ENCODE results near the gene ZNF500. TPM values are rescaled to one million over a fixed set of nuclear protein-coding genes. Genes with fewer than 3 reads are reported as not detected.
A peak's percentile ranks its signal among the peaks of the same experiment; 100 is the strongest.
"Not testable (repeated sequence)": the region's sequence is repeated elsewhere in the genome, so short reads cannot be mapped to it uniquely, and the experiment has no call there.

Gene ZNF500
- total RNA-seq, 1 donor from 2014 or later = 5.8 TPM

GRCh38 chr16:4745274-4745569 is 21.7 kb downstream of the ZNF500 start:
- TF ChIP-seq, protein P1, sequence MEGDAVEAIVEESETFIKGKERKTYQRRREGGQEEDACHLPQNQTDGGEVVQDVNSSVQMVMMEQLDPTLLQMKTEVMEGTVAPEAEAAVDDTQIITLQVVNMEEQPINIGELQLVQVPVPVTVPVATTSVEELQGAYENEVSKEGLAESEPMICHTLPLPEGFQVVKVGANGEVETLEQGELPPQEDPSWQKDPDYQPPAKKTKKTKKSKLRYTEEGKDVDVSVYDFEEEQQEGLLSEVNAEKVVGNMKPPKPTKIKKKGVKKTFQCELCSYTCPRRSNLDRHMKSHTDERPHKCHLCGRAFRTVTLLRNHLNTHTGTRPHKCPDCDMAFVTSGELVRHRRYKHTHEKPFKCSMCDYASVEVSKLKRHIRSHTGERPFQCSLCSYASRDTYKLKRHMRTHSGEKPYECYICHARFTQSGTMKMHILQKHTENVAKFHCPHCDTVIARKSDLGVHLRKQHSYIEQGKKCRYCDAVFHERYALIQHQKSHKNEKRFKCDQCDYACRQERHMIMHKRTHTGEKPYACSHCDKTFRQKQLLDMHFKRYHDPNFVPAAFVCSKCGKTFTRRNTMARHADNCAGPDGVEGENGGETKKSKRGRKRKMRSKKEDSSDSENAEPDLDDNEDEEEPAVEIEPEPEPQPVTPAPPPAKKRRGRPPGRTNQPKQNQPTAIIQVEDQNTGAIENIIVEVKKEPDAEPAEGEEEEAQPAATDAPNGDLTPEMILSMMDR (IDR thresholded peaks at IDR 0.05; ENCODE audit: insufficient read depth, low read length, severe bottlenecking) = no peak
- no peak for FAIRE-seq
- no peak for DNase-seq (ENCODE audit: low read depth)
- Histone ChIP-seq H3K4me3 (ENCODE audit: low read depth, low read length) (no peak overlapping the region), H3K36me3 (ENCODE audit: control insufficient read depth, insufficient read depth, low read length) (no peaks in the 10 kb centered on the region), H3K27me3 (ENCODE audit: control insufficient read depth, insufficient read depth, low read length) (no peaks in the 10 kb centered on the region)

DNA sequence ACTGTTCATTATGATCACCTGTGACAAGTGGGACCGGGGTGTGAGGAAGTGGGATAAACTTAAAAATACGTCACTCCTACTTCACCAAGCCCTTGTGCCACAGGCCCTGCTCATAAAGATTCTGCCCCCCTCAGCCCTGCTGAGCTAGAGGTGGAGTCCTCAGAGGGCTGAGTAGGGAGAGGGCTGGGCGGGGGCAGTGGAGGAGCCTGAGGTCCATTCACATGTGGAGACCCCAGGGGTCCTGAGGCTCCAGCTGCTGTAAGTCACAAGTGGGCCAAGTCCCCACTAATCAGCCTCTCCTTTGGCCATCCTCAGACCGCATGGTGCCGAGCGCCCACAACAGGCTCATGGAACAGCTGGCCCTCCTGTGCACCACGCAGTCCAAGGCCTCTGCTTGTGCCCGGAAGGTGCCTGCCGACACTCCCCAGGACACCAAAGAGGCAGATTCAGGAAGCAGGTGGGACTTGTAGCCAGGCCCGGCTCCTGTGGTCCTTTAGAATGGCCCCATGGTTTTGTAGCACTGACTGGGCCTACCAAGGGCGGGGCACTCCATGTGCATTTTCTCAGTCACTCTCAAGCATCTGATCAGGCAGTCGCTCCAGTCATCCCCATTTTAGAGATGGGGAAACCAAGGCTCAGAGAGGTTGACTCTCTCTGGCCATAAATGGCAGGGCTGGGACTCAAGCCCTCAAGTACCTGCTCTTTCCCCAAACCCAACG is 22.2 kb downstream of the ZNF500 start:
- no peak for FAIRE-seq

DNA sequence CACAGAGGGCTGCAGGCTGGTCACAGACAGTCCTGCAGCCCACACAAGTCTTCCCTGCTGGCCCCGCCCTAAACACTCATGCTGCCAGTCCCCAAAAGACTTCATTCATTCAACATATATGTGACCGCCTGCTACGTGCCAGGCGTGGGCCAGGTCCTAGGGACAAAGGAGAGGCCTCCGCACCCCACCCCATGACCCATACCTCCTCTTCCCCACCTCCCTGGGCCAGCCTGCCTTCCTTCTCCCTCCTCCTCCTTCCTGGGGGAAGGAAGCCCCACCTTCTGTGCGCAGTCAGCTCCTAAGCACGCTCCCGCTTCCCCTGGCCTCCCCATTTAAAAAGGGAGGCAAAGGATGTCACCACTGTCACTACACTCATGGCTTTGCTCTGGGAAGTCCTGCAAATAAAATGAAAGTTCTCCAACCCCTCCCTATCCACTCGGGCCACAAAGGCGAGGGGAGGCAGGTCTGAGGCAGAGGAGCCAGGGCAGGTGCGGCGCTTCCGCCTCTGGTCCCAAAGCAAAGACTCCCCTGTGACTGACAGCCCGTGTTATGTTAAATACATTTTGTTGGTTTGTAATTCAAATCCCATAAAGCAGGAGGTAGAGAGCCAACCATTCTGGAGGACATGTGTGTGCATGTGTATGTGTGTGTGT is 23.6 kb downstream of the ZNF500 start:
- FAIRE-seq = no peak
- H3K4me3 ChIP-seq (ENCODE audit: low read depth, low read length) = peak overlapping the region; percentile 34
- no peaks in the 10 kb centered on the region for H3K36me3 ChIP-seq (ENCODE audit: control insufficient read depth, insufficient read depth, low read length)

More for the DNA sequence above, 22.2 kb downstream of the ZNF500 start:
- H3K36me3 ChIP-seq (ENCODE audit: control insufficient read depth, insufficient read depth, low read length) = no peaks in the 10 kb centered on the region
- H3K27me3 ChIP-seq (ENCODE audit: control insufficient read depth, insufficient read depth, low read length) = no peaks in the 10 kb centered on the region
- TF ChIP-seq, protein P1 (IDR thresholded peaks at IDR 0.05; ENCODE audit: insufficient read depth, low read length, severe bottlenecking) = no peak
- DNase-seq (ENCODE audit: low read depth) = no peak
- no peak overlapping the region for H3K4me3 ChIP-seq (ENCODE audit: low read depth, low read length)

GRCh38 chr16:4738370-4738769 is 28.6 kb downstream of the ZNF500 start:
- not testable (repeated sequence) for FAIRE-seq; DNase-seq (ENCODE audit: low read depth); H3K4me3 ChIP-seq (ENCODE audit: low read depth, low read length); H3K36me3 ChIP-seq (ENCODE audit: control insufficient read depth, insufficient read depth, low read length); H3K27me3 ChIP-seq (ENCODE audit: control insufficient read depth, insufficient read depth, low read length)

More for the DNA sequence above, 23.6 kb downstream of the ZNF500 start:
- peak; percentile 47 for DNase-seq (ENCODE audit: low read depth)
- H3K27me3 ChIP-seq (ENCODE audit: control insufficient read depth, insufficient read depth, low read length) = no peaks in the 10 kb centered on the region
- TF ChIP-seq, protein P1 (IDR thresholded peaks at IDR 0.05; ENCODE audit: insufficient read depth, low read length, severe bottlenecking) = no peak

DNA sequence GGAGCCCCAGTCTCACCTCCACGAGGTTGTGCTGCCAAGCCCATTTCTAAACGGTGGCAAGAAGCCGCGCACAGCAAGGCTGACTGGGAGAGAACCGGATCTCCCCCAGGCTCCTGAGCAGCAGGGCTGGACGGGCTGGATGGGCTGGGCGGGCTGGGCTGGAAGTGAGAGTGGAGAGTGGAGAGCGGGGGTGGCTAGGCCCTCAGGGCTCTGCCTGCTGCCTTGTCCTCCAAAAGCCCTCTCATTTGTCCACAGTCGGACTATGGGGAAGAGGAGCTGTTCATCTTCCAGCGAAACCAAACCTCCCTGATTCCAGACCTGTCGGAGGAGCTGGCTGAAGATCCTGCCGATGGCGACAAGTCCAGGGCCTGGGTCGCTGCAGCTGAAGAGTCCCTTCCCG is 29.4 kb downstream of the ZNF500 start:
- H3K4me3 ChIP-seq (ENCODE audit: low read depth, low read length) = no peak overlapping the region
- H3K36me3 ChIP-seq (ENCODE audit: control insufficient read depth, insufficient read depth, low read length) = no peaks in the 10 kb centered on the region
- no peak for FAIRE-seq
- no peaks in the 10 kb centered on the region for H3K27me3 ChIP-seq (ENCODE audit: control insufficient read depth, insufficient read depth, low read length)
- TF ChIP-seq, protein P1 (IDR thresholded peaks at IDR 0.05; ENCODE audit: insufficient read depth, low read length, severe bottlenecking) = no peak
- DNase-seq (ENCODE audit: low read depth) = no peak

GRCh38 chr16:4736546-4736945 is 30.4 kb downstream of the ZNF500 start:
- H3K27me3 ChIP-seq (ENCODE audit: control insufficient read depth, insufficient read depth, low read length) = no peaks in the 10 kb centered on the region
- no peak overlapping the region for H3K4me3 ChIP-seq (ENCODE audit: low read depth, low read length)
- no peak for FAIRE-seq
- H3K36me3 ChIP-seq (ENCODE audit: control insufficient read depth, insufficient read depth, low read length) = no peaks in the 10 kb centered on the region
- TF ChIP-seq, protein P1 (IDR thresholded peaks at IDR 0.05; ENCODE audit: insufficient read depth, low read length, severe bottlenecking) = no peak
- DNase-seq (ENCODE audit: low read depth) = no peak

Measured in bronchial epithelial cell (primary cell).